Stimulated activated CD8-positive, alpha-beta memory T cell treated with anti-CD3 and anti-CD28 coated beads, Interleukin-12 subunit alpha, Interleukin-12 subunit beta, amount 100 ng/mL, for 1 hour (primary cell): Measurements from ENCODE around the gene VEZT.
"Not testable (repeated sequence)": the region's sequence is repeated elsewhere in the genome, so short reads cannot be mapped to it uniquely, and the experiment has no call there.

Experiments used
- DNase-seq: peaks from one replicate; pipeline ENCODE4 v3.0.0-alpha.2; 2020; ENCODE audit warnings: low read depth

VEZT gene

DNA sequence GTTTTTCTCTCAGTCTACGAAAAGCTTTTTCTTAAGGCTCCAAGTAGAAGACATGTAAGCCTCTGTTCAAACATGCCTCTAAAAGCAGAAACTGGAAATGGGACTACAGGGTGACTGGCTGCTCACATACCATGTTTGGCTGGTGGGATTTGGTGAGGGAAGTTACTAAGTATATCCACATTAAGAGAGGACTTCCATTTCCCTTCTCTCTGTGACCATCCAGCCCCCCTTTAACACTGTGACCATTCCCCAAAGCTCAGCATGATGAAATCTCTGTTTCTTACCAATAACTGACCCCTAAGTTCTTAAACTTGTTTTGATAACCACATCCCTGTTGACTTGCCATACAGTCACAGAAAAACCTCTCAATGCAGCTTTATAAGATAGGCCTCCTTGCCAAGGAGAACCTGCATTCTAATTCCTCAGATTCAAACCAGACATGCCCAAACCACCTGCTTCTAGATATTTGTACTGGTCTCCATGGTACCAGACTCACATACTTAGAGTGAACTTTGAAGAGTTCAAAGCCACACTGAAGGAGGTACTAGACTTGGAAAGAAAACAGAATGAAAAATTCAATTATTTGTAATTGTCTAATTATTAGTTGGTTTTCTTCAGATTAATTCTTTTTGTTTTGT lies 102.2 kb downstream of the VEZT start:
- DNase-seq: no peak

DNA sequence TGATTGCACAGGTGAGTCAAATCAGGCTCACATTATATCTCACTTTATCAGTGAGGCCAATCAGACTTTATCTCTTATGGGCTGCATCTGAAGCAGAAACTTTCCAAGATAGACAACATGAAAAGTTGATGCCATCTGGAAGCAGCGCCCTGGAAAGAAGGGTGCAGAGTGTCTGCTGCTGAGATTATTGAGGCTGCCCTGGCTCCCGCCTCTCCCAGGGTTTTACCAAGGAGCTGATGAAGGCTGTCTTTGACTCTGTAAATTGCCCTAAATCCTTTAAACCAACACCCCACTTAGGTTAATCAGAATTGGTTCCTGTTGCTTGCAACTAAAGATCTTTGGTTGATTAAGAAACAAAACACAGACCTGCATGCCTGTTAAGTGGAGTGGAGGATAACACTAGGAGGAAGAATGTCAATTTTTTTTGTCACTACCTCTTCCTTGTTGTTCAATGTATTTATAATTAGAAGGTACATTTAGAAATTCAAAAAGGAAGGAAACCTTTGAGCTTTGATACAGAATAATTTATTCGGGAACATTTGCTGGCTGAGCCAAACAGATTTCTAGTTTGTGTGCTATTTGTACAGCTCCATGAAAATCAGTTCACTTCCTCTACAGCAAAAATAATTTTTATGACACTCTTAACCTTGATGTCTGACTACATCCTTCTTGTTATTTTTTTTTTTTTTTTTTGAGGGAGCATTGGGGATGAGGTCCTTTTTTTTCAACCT lies 104.1 kb downstream of the VEZT start:
- no peak for DNase-seq

DNA sequence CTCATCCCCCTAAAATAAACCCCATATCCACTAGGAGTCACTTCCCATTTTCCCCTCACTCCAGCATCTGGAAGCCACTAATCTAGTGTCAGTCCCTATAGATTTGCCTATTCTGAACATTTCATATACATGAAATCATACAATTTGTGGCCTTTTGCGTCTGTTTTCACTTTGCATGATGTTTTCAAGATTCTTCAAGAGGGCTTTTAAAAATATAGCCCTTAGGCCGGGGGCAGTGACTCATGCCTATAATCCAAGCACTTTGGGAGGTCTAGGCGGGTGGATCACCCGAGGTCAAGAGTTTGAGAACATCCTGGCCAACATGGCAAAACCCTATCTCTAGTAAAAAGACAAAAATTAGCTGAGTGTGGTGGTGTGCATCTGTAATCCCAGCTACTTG lies 104.7 kb downstream of the VEZT start:
- DNase-seq: no peak

DNA sequence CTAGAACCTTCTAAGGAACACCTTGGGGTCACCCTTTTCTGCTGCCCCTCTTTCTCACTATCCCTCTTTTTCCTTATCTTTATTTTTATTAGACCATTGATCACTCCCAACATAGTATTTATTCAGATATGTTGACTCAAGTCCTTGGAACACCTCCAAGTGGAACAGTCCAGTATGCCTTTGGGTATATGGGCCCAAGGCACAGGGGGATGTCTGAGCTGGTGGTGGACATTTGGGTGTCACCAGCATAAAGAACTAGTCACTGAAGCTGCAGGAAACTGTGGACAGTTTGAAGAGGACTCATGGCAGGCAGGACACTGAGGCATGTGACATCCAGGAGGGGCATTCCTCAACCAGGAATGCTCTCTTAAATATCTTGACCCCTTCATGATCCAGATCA lies 105.6 kb downstream of the VEZT start:
- DNase-seq: no peak

DNA sequence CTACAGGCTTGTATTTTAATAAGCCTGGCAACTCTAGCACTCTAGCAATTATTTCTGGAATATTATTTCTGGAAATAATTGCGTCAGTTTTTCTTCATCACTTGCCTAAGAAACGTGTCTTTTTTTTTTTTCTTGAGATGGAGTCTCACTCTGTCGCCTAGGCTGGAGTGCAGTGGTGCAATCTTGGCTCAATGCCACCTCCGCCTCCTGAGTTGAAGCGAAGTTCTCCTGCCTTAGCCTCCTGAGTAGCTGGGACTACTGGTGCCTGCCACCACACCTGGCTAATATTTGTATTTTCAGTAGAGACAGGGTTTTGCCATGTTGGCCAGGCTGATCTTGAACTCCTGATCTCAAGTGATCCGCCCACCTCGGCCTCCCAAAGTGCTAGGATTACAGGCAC lies 106.6 kb downstream of the VEZT start:
- DNase-seq: not testable (repeated sequence)

DNA sequence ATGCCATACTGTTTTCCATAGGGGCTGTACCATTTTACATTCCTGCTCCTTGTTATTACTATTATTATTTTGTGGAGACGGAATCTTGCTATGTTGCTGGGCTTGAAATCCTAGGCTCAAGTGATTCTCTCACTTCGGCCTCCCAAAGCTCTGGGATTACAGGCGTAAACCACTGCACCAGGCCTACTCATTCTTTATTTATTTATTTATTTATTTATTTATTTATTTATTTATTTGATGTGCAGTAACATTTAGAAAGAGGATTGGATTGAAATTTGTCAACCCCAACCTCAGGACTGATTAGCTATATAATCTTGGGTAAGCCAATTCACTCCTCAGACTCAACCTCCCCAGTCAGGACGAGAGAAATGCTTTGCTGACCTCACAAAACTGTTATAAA lies 107.9 kb downstream of the VEZT start:
- DNase-seq: no peak

DNA sequence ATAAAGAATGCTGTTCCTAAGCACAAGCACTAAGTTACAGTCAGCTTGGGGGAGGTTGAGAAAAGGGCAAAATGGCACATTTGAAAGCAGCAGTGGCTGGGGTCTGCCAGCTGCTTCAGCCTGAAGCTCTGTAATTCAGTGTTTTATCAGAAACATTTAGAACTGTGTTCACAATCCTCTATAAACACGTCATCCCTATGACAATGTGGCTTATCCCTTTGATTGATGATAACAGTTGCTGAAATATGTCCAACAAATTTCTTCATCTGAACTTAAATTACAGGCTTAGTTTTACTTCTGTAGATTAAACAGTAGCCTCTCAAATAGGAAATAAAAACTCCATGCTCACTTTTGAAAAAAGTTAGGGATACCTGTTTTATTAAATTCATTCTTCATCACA lies 108.8 kb downstream of the VEZT start:
- no peak for DNase-seq

DNA sequence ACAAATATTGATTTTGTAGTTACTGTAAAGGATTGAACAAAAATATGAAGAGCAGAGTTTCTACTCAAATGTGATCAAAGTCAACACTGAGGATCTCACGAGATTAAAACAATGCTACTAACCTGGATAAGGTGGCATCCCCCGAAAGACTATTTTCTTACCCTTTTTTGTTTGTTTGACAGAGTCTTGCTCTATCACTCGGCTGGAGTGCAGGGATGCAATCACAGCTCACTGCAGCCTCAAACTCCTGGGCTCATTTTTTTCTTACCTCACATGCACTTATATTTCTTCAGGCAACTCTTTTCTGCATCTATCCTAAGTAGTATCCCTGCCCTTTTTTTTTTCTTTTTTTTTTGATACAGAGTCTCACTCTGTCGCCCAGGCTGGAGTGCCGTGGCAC lies 109.2 kb downstream of the VEZT start:
- no peak for DNase-seq

DNA sequence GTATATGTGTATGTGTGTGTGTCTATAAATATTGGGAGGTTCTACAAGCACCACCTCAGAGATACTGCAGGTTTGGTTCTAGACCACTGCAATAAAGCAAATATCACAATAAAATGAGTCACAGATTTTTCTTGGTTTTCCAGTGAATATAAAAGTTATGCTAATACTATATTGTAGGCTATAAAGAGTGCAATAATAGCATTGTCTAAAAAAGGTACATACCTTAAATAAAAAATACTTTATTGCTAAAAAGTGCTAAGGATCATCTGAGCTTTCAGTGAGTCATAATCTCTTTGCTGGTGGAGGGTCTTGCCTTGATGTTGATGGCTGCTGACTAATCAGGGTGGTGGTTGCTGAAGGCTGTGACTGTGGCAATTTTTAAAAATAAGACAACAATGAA lies 111.1 kb downstream of the VEZT start:
- DNase-seq: no peak

DNA sequence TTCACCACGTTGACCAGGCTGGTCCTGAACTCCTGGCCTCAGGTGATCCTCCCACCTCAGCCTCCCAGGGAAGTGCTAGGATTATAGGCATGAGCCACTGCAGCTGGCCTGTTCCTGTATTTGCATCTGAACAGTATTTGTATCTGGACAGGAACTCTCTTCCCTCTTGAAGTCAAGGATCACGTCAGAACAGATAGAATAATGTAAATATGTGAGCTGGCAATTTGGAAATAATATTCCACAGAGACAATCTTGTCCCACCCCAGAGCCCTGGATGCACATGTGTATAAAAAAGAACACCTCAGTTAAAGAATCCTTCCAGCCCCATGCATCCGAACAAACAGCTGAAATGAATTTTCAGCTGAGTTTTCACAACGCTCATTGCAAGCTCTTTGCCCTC lies 118.3 kb downstream of the VEZT start:
- no peak for DNase-seq

DNA sequence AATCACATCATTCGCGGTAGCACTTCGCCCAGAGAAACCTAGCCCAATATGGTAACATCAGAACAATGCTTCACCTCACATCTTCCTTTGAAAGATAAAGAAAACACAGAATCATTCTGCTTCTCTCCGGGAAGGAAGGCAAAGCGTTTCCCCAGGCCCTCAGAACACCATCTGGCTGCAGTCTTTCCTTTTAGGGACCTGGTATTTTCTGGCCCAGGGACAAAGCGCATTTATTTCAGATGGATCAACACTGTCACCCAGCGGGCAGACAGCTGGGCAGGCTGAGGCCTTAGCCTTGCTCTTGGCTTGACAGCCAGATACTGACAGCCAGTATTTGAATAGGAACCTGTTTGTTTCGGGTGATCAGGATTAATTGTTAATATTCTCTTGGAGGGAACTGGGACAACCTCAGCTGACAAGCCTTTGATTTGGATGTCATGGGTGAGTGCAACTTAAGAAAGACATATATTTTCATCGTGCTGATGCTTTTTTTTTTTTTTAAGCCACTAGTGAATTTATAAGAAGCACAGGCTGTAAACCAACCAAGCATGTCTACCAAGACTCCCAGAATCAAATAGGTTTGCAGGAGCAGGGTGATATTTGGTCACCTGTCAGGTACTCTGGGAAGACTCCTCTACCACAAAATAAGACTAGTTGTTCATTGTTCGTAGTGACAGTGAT lies 118.9 kb downstream of the VEZT start:
- DNase-seq: no peak

DNA sequence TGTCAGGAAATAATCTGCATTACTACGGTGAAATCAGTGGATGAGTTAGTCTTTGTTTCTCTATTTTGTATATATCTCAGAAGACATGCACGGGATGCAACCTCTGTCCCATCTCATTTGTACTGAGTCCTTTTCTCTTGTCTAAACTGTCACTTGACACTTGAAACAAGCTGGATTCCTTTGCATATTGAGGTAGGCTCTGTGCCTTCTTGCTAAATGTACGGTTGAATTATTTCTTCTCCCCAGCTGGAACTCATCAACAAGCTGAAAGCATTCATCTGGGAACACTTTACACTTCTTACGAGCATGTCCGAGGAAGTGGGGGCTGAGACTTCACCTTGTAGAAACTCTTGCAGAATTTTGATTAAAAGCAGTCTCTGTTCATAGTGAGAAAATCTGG lies 119.5 kb downstream of the VEZT start:
- no peak for DNase-seq

DNA sequence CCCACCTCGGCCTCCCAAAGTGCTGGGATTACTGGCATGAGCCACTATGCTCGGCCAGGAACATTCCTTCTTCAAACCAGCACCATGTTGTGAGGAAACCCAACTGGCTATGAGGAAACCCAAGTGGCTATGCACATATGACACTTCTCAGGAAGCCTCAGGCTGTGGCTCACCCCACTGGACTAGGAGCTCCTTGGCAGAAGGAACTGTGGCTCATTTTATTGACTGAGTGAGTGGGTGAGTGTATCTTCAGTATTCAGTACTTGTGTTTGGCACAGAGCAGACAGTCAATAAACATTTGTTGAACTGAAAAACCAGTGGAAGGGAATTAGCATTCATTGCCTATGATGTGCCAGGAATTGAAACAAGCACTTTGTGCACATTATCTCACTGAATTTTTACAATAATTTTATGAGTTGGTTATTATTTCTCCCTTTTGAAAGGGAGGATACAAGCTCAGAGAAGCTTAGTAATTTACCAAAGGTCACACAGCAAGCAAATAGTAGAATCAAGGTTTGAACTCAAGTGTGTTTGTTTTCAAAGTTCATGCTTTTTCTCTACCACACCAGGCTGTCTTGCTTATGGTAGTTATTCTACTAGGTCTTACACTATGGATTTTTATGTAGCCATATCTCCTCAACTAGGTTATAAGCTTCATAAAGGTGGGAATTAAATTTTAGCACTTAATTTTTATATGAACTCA lies 121.6 kb downstream of the VEZT start:
- DNase-seq: no peak

DNA sequence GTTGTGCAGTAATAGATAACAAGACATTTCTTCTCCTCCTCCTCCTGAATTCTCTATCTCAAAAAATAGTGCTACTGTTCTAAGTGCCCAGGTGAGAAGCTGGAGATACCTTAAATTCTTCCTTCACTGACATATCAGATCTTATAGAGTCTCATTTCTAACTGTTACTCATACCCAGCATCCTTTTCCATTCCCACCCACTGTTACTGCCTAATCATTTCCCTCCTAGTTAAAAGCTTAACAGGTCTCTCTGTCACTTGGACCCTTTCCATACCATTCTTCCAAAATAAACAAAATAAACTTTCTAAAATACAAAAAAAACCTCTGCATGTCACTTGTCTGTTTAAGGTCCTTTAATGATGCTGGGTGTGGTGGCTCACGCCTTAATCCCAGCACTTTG lies 124.4 kb downstream of the VEZT start:
- DNase-seq: no peak

DNA sequence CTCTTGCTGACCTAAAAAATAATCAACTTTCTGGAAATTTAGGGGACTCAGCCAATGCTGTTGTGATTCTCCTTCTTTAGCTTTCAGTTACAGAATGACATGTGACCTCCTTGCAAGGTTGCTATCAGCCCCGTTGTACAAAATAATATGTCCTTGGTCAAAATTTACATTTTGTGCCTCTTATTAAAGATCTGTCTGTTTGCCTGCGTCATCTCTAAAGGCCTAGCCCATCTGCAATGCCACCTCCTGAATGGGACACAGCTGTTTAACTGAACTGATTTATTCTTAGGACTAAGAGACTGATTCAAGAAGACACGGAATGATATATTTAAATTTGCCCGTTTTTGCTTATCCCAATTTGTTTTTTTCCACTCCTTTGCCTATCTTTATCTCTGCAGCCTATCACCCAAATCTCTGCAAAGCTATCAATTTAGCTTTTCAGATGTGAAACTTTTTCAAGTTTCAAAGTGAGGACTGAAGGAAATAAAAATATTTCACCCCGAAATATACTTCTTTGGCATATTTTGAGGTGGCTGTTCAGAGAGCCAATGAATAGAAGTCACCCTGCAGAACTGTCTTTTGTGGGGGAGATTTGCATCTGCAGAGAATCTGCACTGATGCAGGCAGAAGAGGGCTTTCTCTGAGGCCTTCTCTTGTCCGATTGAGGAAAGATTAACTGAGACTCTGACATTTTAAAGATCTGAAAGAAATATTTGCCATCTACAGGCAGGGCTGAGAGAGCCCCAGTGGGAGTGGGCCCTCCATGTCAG lies 126.0 kb downstream of the VEZT start:
- DNase-seq: no peak

DNA sequence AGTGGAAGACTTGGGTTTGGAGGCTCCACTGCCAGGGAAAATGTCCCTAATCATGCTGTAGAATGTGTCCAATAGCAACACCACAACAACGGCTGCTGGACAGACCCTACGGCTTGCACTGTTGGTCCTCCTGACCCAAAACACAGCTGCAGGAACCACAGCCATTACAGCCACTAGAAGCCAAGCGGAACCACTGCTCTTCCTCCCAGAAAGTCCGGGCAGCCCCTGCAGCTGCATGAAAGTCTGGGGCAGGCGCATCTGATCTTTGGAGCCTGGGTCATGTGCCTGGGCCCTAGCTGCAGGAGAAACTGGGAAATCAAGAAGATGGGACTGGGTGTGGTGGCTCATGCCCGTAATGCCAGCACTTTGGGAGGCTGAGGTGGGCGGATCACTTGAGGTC lies 131.7 kb downstream of the VEZT start:
- DNase-seq: no peak

DNA sequence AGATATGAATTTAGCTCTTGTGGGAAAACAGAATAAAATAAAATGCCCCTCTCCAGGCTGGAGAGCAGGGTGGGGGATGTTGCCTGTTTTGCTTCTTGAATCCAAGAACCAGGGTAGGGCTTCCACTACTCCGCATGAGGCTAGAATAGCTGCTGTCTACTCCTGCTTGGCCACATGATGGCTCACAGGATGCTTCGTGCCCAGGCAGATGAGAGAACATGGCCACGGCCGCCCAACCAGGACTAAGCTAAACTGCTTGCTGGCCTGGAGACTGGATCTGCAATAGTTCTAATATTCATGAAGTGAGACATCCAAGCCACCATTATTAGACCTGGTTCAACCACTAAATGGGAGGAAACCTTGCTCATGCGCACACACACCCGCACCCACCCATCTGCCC lies 134.1 kb downstream of the VEZT start:
- no peak for DNase-seq
